Measurements from ENCODE around the gene SLIT3. TPM values are rescaled to one million over a fixed set of nuclear protein-coding genes. Genes with fewer than 3 reads are reported as not detected.

SLIT3 gene
- total and polyA plus RNA-seq, 9 of the 15 experiments (the other 6 are each of a cell fraction or from before 2014, with no cell fraction given): 0.01 to 0.04 TPM; not detected in 7

- TF ChIP-seq CUX1 (CRISPR knock-in tag; IDR thresholded peaks at IDR 0.05): no peak
- no peak for TF ChIP-seq CLOCK (CRISPR knock-in tag; IDR thresholded peaks at IDR 0.05; ENCODE audit: borderline replicate concordance)
- TF ChIP-seq THRAP3 (IDR thresholded peaks at IDR 0.05; ENCODE audit: borderline replicate concordance): no peak
- no peak for TF ChIP-seq HIVEP1 (CRISPR knock-in tag; IDR thresholded peaks at IDR 0.05)
- TF ChIP-seq ETV1 (tag; conservative IDR thresholded peaks at IDR 0.05; ENCODE audit: low read depth): no peak
- no peak for TF ChIP-seq ZNF609 (CRISPR knock-in tag; IDR thresholded peaks at IDR 0.05; ENCODE audit: borderline replicate concordance)
These were observed 624.4 kb downstream of the SLIT3 start (continued) for GRCh38 chr5:168676501-168676900.
